A673 (cell line): ENCODE results near the gene SUCLA2.

Source experiments
- CTCF ChIP-seq: fragments of 300-800, 200-600 bp; sonication (generic); conservative IDR thresholded peaks from 2 replicates; pipeline ENCODE4 v1.5.1; 2017; ENCODE audit warnings: low read depth, mild to moderate bottlenecking, antibody characterized with exemption, low read length, moderate library complexity, mixed read lengths
- EZH2 ChIP-seq: fragments of 200-600 bp; sonication (generic); IDR thresholded peaks from 2 replicates; pipeline ENCODE4 v1.6.1; 2017; ENCODE audit warnings: borderline replicate concordance, low read depth, mild to moderate bottlenecking, mixed read lengths, antibody characterized with exemption, low read length; ENCODE audit not compliant: poor library complexity, severe bottlenecking

- TF ChIP-seq CTCF, result no peak
- TF ChIP-seq EZH2, result no peak
These were observed 11.6 kb upstream of the SUCLA2 start for GRCh38 chr13:48012668-48013067.
